ENCODE data around the gene GRAMD2A. TPM values are rescaled to one million over a fixed set of nuclear protein-coding genes. Genes with fewer than 3 reads are reported as not detected.
A peak's percentile ranks its signal among the peaks of the same experiment; 100 is the strongest.

GRAMD2A gene
- total RNA-seq, 4 donors from 2014 or later, result 1.1 to 2.9 (median 2.2) TPM

DNA sequence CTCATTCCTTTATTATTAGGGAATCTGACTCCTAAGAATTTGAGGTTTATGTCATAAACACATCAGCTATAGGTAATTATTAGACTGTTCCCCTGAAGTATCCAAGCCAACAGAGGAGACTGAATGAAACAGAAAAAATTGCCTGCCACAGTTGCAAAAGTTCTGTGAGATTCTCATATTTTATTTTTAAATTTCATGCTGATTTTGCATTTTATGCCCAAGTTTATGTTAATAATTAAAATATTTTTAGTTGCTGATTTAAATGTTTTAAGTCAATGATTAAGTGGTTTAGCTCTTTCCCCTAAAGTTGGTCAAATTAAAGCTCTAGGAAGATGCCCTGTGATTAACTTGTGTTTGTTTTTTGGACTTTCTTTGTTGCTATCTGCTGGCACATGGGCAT, 69.2 kb downstream of the GRAMD2A start:
- Histone ChIP-seq H3K27ac (no peak overlapping the region), H3K4me1 (no peaks in the 10 kb centered on the region), H3K4me3 (no peak overlapping the region), H3K9me3 (no peaks in the 10 kb centered on the region), H3K27me3 (no peaks in the 10 kb centered on the region), H3K36me3 (no peaks in the 10 kb centered on the region)
- TF ChIP-seq POLR2A (IDR thresholded peaks at IDR 0.05), result no peak
- TF ChIP-seq, protein P1, sequence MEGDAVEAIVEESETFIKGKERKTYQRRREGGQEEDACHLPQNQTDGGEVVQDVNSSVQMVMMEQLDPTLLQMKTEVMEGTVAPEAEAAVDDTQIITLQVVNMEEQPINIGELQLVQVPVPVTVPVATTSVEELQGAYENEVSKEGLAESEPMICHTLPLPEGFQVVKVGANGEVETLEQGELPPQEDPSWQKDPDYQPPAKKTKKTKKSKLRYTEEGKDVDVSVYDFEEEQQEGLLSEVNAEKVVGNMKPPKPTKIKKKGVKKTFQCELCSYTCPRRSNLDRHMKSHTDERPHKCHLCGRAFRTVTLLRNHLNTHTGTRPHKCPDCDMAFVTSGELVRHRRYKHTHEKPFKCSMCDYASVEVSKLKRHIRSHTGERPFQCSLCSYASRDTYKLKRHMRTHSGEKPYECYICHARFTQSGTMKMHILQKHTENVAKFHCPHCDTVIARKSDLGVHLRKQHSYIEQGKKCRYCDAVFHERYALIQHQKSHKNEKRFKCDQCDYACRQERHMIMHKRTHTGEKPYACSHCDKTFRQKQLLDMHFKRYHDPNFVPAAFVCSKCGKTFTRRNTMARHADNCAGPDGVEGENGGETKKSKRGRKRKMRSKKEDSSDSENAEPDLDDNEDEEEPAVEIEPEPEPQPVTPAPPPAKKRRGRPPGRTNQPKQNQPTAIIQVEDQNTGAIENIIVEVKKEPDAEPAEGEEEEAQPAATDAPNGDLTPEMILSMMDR (IDR thresholded peaks at IDR 0.05), result no peak
- TF ChIP-seq EP300 (IDR thresholded peaks at IDR 0.05), result no peak
- no peak for DNase-seq (ENCODE audit: low spot score in 2 of 2)

DNA sequence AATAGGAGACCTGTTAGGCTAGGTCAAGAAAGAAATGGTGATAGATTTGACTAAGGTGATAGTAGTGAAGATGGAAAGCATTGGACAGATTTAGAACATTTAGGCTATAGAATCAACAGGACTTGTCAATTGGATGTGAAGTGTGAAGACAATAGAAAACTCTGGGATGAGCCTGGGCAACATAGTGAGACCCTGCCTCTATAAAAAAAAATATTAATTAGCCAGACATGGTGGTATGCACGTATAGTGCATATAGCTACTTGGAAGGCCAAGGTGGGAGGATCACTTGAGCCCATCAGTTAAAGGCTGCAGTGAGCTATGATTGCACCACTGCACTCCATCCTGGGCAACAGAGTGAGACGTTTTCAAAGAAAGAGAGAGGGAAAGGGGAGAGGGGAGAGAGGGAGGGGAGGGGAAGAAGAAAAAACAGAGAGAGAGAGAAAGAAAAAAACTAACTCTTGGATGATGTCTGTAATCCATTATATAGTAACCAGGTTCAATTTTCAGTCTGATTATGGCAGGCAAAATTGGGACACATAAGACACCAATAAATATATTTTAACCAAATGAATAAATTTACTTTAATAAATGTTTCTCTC, 69.8 kb downstream of the GRAMD2A start:
- no peaks in the 10 kb centered on the region for H3K4me1 ChIP-seq
- H3K9me3 ChIP-seq, result no peaks in the 10 kb centered on the region
- no peaks in the 10 kb centered on the region for H3K27me3 ChIP-seq
- no peak overlapping the region for H3K4me3 ChIP-seq
- DNase-seq (ENCODE audit: low spot score in 2 of 2), result no peak
- no peak overlapping the region for H3K27ac ChIP-seq
- no peak for TF ChIP-seq POLR2A (IDR thresholded peaks at IDR 0.05)
- no peak for TF ChIP-seq EP300 (IDR thresholded peaks at IDR 0.05)
- 44 to 53% methylated on average over 2 of the region's 2 CpGs for WGBS, 2 donors
- no peaks in the 10 kb centered on the region for H3K36me3 ChIP-seq

DNA sequence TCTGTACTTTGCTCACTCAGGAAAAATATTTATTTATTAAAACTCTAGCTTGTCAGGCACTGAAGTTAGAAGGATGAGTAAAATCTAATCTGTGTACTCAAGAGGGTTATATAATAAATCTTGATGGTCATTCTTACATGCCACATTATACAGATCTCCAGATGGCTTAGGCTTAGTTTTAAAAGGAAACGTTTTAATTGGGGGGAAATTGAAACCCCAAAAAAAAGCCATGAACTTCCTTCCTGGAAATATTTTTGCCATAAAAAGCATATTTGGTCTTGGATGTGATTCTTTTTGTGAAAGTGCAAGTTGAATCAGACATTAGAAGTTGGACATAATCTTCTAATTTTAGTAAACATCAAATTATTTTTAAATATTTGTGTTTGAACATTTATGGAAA, 73.4 kb downstream of the GRAMD2A start:
- Histone ChIP-seq H3K27me3 (no peaks in the 10 kb centered on the region), H3K27ac (no peak overlapping the region), H3K4me1 (peaks cover 0 to 5% (median 0%) of the 10 kb centered on the region in 4 donors), H3K9me3 (no peaks in the 10 kb centered on the region), H3K36me3 (no peaks in the 10 kb centered on the region), H3K4me3 (no peak overlapping the region)
- TF ChIP-seq, protein P1 (IDR thresholded peaks at IDR 0.05), result no peak
- TF ChIP-seq EP300 (IDR thresholded peaks at IDR 0.05) (no peak), POLR2A (IDR thresholded peaks at IDR 0.05) (no peak)
- DNase-seq (ENCODE audit: low spot score in 2 of 2), result no peak
- 37 to 43% methylated on average over 1 of the region's 1 CpG for WGBS, 2 donors

DNA sequence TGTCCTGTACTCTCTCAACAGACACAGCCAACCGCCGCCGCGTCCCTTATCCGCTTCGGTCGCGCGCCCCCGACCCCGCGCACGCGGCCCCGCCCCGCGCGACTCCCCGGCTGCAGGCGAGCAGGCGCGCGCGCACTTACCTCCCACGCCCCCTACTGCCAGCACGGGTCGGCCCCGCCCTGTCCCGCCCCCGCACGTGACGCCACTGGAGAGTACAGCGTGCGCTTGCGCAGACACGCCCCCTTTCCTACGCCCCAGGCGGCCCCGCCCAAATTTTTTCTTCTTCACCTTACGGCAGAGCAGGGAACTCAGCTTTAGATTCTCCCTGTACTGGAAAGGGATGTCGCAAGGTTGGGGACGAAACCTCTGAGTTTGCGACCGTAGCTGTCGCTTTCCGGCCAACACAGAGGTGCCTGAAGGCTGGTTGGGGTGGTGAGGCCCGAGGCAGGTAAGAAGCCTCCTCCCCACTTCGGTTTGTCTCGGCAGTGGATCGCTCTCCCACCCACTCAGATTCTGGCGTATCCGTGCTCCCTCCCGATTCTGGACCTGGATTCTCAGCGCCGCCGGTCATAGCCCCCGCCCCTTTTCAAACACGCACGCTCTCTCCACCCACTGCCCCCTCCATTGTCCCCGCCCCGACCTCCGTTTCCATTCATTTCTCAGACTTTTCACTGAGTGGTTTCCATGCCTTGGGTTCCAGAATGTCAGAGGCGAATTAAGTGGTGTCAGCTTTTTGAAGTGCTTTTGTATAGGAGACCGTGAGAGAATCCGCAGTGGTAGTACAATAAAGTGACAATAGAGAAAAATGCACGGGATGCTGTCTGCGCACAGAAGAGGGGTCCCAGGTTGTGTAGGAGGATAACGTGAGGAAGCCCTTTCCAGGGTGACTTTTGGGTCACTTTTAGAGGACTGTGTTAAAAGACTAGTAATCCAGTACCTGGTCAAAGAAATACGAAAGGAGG, 79.3 kb downstream of the GRAMD2A start, which contains the start of the genes MYO9A and SENP8:
TSS of gene MYO9A (minus strand) at position 134 of the 962 bp plus-strand sequence. CDS start 71,587 bp downstream, outside the sequence.
TSS of gene SENP8 (plus strand) at position 387 of the 962 bp plus-strand sequence. CDS start 21,221 bp downstream, outside the sequence.
- Histone ChIP-seq H3K4me3 (peak within 1 kb of the TSS; percentile 70 to 98 (median 94)), H3K27ac (peak within 1 kb of the TSS; percentile 96 to 99 (median 97)), H3K27me3 (no peaks in the 10 kb centered on the region), H3K36me3 (no peaks in the 10 kb centered on the region), H3K4me1 (peaks cover 0 to 46% (median 13%) of the 10 kb centered on the region in 4 donors), H3K9me3 (no peaks in the 10 kb centered on the region)
- DNase-seq (ENCODE audit: low spot score in 2 of 2), result peak; percentile 97
- TF ChIP-seq POLR2A (IDR thresholded peaks at IDR 0.05), result peak; percentile 5 to 83
- peak; percentile 64 to 95 for TF ChIP-seq EP300 (IDR thresholded peaks at IDR 0.05)
- TF ChIP-seq, protein P1 (IDR thresholded peaks at IDR 0.05), result peak in 2 of 5 experiments; percentile 11 to 48
- WGBS, 2 donors, result 1% methylated on average over 67 to 69 of the region's 69 CpGs

DNA sequence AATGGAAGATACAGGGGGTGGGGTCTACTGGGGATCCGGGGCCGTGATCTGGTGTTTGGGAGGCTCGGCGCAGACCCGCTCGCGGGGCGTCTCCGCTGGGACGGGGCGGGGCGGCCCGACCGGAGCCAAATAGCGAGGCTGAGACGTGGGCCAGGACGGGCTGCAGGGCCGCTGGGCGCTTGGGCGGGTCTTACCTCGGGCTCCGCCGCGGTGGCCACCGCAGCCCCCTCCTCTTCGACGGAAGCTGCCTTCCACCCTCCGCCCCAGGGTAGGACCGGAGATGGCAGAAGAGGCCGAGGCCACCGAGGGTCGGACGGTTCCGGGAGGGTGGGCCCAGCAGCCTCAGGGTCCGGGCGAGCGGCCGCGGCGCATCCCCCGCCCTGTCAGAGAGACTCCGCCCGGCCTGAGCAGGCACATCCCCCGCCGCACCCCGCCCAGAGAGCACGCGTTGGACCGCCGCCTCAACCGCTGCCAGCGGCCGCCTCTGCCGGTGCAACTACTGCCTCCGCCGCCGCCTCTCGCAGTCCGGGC, 80.0 kb downstream of the GRAMD2A start:
- 0 to 1% methylated on average over 28 to 40 of the region's 59 CpGs for WGBS, 2 donors
- H3K9me3 ChIP-seq, result no peaks in the 10 kb centered on the region
- H3K27me3 ChIP-seq, result no peaks in the 10 kb centered on the region
- H3K36me3 ChIP-seq, result no peaks in the 10 kb centered on the region
- TF ChIP-seq EP300 (IDR thresholded peaks at IDR 0.05) (peak in 1 of 2 donors; percentile 70), POLR2A (IDR thresholded peaks at IDR 0.05) (no peak)
- TF ChIP-seq, protein P1 (IDR thresholded peaks at IDR 0.05), result peak in 1 of 5 experiments; percentile 32
- H3K4me3 ChIP-seq, result peak overlapping the region; percentile 70 to 98 (median 94)
- H3K4me1 ChIP-seq, result peaks cover 0 to 54% (median 13%) of the 10 kb centered on the region in 4 donors
- H3K27ac ChIP-seq, result peak overlapping the region; percentile 94 to 99 (median 96)
- peak; percentile 58 to 80 for DNase-seq (ENCODE audit: low spot score in 2 of 2)

Data from tibial nerve (tissue), 4 donors.